Vagina (tissue), 2 donors: ENCODE results near the gene THSD7B.

ENCODE experiments used
- POLR2A ChIP-seq, 2 donors: fragments of 450-650 bp; IDR thresholded peaks; one replicate each; pipeline ENCODE4 v1.6.1; 2017; ENCODE audit warnings: antibody characterized with exemption in 2 of 2, mild to moderate bottlenecking in 2 of 2, moderate library complexity in 2 of 2
- TF ChIP-seq, protein P1 (sequence below), 3 experiments: fragments of 450-650 bp in 2 of 3; fragments of 200-600 bp in 1 of 3; sonication (generic) in 1 of 3; IDR thresholded peaks; one replicate each; pipeline ENCODE4 v1.5.1; 2017 to 2019; ENCODE audit warnings: antibody characterized with exemption in 3 of 3, mild to moderate bottlenecking in 2 of 3, moderate library complexity in 2 of 3

DNA sequence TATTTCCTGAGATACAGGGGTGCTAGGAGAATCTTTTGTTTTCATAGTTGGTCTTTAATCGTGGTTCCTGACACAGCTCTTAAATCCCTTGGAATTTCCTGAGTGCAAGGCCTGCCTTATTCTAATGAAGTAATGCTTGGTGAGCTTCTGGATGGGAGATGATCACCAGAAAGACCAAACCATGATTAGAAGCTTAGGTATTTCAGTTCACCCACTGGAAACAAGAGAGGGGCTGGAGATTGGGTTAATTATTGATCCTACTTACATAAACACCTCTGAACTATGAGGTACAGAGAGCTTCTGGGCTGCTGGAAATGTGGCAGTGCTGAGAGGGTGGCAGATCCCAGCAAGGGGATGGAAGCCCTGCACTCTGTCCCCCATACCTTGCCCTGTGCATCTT lies 406.8 kb downstream of the THSD7B start:
- TF ChIP-seq, protein P1, sequence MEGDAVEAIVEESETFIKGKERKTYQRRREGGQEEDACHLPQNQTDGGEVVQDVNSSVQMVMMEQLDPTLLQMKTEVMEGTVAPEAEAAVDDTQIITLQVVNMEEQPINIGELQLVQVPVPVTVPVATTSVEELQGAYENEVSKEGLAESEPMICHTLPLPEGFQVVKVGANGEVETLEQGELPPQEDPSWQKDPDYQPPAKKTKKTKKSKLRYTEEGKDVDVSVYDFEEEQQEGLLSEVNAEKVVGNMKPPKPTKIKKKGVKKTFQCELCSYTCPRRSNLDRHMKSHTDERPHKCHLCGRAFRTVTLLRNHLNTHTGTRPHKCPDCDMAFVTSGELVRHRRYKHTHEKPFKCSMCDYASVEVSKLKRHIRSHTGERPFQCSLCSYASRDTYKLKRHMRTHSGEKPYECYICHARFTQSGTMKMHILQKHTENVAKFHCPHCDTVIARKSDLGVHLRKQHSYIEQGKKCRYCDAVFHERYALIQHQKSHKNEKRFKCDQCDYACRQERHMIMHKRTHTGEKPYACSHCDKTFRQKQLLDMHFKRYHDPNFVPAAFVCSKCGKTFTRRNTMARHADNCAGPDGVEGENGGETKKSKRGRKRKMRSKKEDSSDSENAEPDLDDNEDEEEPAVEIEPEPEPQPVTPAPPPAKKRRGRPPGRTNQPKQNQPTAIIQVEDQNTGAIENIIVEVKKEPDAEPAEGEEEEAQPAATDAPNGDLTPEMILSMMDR (IDR thresholded peaks at IDR 0.05) = no peak
- TF ChIP-seq POLR2A (IDR thresholded peaks at IDR 0.05) = no peak
